GM12891 (cell line): Measurements from ENCODE around the gene TTC32.

ENCODE experiments used
- POLR2A ChIP-seq: IDR thresholded peaks from 2 replicates; pipeline ENCODE4 v1.6.1; 2011; ENCODE audit warnings: low read depth, low read length, control low read depth
- POLR2AphosphoS5 ChIP-seq: IDR thresholded peaks from 2 replicates; pipeline ENCODE4 v1.6.1; 2011; ENCODE audit warnings: low read depth, low read length, control low read depth
- POU2F2 ChIP-seq: IDR thresholded peaks from 2 replicates; pipeline ENCODE4 v1.6.1; 2011; ENCODE audit warnings: low read depth, mild to moderate bottlenecking, control low read depth, low read length, moderate library complexity
- SPI1 ChIP-seq: IDR thresholded peaks from 2 replicates; pipeline ENCODE4 v1.6.1; 2011; ENCODE audit warnings: low read depth, low read length, control low read depth
- TAF1 ChIP-seq: IDR thresholded peaks from 2 replicates; pipeline ENCODE4 v1.6.1; 2011; ENCODE audit warnings: low read depth, low read length, control low read depth

GRCh38 chr2:19857806-19858205, 44.0 kb downstream of the TTC32 start:
- TF ChIP-seq TAF1 (no peak), POLR2A (no peak), SPI1 (no peak), POLR2AphosphoS5 (no peak), POU2F2 (no peak)
